Measurements from ENCODE around the gene RAB11A.

Gene RAB11A

GRCh38 chr15:65869126-65869953 lies at the start of gene RAB11A:
TSS of gene RAB11A (plus strand) at chr15:65869491. CDS start at chr15:65869586, 95 bp downstream.
- peak; percentile 91 to 94 for DNase-seq

- DNase-seq: no peak
These were observed 49.7 kb upstream of the RAB11A start for GRCh38 chr15:65819563-65819960.

GRCh38 chr15:65821070-65821469 lies 48.2 kb upstream of the RAB11A start:
- no peak for DNase-seq

DNA sequence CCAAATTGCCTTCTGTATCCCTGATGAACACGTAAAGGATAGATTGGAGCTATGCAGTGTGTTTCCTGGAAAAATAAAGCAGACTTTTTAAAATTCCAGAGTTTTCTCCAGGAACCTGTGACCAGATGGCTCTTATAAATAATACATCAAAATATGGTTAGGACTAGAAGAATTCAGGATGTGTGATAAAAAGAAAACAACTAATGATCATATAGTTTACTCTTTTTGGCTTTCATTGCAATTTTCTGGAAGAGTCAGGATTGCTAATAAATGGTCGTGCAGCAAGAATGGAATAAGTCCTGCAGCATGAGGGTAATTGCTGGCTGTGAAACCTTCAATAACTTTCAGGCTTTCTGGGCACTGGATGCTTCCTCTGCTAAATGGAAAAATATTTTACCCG lies 47.0 kb upstream of the RAB11A start:
- no peak for DNase-seq

DNA sequence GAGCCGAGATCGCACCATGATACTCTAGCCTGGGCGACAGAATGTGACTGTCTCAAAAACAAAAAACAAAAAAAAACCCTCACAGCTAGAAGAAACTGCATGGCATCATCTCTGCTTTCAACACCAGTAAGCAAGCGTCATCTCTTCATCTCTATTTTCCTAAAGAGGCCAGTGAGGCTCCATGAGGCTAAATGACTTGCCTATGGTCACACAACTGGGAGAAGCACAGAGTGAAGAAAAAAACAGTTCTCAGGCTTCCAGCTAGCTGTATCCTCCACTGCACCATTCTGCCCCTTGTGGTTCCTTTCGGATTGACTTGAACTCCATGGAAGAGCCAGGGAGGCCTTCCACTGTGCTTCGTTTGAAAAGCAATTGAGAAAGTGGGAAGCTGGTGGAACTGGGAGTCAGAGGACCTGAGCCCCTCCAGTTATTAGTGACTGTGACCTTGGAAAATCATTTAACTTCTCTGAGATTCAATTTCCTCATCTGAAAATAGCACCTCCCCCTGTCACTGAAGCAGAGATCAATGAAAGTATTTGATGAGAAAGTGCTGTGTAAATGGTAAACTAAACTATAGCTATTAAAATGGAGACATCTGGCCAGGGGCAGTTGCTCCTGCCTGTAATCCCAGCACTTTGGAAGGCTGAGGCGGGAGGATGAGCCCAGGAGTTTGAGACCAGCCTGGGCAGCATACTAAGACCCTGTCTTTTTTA lies 45.1 kb upstream of the RAB11A start:
- DNase-seq: no peak

- DNase-seq: no peak
These were observed 44.2 kb upstream of the RAB11A start for GRCh38 chr15:65824941-65825544.

- DNase-seq: no peak
These were observed 42.2 kb upstream of the RAB11A start for GRCh38 chr15:65827065-65827464.

DNA sequence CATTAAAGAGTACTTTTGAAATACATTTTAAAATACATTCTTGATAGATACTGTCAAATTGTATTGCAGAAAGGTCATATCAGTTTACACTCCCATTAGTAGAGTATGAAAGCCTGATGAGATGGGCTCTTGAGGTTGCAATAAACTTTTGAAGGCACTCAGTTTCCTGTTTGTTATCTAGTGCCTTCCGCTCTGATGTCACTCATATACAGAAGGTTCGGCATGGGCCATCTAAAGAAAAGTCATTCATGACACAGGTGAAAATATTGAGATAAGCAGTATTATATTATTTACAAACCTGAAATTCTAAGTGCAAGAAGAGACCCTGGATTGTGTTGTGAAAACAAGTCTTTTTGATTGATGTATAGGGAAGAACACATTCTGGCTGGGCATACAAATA lies 40.7 kb upstream of the RAB11A start:
- peak in 1 of 2 experiments; percentile 16 for DNase-seq

DNA sequence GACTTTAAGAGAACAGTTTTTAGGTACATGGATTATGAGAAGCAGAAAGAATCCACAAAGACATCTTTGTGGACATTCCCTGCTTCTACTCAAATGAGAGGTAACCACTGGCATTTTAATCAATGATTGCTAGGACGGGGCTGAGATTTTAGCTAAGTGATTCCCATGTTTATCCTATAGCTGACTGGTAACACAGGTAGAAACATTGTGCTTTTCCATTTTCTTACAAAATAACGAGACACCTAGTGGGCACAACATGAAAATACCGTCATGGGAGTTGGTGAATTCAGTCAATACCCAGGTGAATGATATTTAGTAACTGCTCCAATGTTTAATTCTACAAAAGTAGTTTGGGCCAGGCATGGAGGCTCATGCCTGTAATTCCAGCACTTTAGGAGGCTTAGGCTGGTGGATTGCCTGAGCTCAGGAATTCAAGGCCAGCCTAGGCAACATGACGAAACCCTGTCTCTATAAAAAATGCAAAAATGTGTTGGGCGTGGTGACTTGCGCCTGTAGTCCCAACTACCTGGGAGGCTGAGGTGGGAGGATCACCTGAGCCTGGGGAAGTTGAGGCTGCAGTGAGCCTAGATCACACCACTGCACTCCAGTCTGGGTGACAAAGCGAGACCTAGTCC lies 40.0 kb upstream of the RAB11A start:
- no peak for DNase-seq

DNA sequence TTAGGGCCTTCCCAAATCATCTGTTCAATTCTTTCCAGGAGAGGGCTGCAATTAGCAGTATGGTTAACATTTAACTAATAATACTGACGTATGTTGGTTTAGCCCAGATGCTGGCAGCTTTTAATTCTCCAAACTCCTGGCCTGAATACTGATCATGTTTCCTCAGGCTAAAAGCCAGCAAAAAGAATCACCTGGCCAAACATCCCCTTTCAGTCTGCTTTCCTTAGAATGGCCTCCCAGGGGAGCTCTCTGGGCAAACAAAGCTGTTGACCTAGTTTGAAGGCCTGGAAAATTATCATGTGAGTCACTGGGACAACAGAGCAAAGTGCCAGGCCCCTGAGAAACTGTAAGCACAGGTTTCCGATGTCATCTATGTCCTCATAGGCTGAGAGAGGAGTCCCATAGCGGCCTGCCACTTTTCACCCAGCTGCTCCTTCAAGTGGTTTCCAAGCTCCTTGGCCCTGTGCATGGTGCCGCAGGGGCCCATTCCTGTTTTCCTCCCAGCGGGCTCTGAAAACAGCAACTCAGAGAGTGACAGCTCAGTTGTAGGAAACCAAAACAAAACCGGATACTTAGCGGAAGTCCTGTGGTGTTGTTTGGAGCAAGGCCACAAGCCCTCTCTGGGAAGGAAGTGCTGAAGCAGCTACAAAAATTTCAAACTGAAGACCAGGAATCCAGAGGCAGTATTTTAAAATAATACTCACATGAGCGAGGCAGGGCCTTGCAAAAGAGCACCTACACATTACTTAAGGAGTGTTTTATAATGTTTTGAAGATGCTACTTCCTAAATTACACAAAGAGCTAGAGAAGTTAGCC lies 36.5 kb upstream of the RAB11A start:
- peak; percentile 14 to 37 for DNase-seq

DNA sequence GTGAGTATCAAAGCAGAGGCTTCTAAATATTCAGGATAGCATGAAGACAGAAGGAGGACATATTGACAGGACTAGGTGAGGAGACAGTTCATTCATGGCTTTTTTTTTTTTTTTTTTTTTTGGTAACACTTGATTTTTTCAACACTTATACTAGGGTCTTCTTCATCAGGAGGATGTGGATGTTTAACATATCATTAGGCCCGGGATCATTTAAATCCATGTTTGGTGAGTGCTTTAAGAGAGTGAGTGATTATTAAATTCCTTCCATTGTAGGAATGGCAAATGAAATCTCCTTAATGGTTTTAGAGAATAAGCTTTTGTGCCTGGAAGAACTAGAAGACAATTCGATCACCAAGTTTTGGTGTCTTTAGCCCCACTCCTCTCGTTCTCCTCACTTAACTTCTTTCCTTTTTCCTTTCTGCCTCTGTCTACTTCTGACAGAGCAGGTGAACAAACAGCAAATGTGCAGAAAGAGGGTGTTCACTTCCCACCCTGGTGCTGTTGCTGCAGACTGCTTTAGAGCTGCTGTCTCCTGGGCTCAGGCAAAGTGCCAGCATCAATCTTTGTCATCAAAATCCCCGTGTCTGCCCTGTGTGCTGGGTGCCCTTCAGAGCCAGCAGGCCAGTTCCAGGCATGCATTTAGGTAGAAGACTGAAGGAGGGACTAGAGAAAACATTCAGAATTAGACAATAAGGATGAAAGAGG lies 35.6 kb upstream of the RAB11A start:
- peak; percentile 8 to 12 for DNase-seq

DNA sequence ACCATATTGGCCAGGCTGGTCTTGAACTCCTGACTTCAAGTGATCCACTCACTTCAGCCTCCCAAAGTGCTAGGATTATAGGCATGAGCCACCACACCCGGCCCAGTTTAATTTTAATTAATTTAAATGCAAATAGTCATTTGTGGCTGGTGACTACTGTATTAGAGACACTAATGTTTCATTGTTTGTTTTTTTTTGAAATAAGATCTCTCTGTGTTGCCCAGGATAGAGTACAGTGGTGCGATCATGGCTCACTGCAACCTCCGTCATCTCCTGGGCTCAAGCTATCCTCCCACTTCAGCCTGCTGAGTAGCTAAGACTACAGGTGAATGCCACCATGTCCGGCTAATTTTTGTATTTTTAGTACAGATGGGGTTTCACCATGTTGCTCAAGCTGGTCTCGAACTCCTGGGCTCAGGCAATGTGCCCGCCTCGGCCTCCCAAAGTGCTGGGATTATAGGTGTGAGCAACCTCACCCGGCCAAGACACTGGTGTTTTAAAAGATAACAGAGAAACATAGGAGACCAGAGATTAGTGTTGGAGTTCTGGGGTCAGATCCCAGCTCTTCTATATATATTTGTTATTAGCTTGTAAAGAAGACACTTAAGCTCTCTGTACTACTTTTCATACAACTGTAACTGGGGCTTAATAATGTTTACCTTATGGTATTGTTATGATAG lies 34.5 kb upstream of the RAB11A start:
- no peak for DNase-seq

- DNase-seq: no peak
These were observed 33.8 kb upstream of the RAB11A start for GRCh38 chr15:65835447-65835846.

DNA sequence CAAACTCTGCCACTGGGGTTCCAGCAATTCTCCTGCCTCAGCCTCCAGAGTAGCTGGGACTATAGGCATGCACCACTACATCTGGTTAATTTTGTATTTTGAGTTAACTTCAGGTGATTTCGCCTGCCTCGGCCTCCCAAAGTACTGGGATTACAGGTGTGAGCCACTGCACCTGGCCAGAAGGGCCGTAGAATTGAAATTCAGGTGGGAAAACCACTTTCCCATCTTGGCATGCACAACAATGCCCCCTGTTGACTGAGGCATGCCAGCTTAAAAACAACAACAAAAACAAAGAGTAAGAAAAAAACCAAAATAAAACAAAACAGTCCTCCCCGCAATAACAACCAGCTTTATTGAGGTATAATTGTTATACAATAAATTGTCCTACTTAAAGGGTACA lies 32.6 kb upstream of the RAB11A start:
- DNase-seq: no peak

GRCh38 chr15:65837301-65838294 lies 31.7 kb upstream of the RAB11A start:
- no peak for DNase-seq

DNA sequence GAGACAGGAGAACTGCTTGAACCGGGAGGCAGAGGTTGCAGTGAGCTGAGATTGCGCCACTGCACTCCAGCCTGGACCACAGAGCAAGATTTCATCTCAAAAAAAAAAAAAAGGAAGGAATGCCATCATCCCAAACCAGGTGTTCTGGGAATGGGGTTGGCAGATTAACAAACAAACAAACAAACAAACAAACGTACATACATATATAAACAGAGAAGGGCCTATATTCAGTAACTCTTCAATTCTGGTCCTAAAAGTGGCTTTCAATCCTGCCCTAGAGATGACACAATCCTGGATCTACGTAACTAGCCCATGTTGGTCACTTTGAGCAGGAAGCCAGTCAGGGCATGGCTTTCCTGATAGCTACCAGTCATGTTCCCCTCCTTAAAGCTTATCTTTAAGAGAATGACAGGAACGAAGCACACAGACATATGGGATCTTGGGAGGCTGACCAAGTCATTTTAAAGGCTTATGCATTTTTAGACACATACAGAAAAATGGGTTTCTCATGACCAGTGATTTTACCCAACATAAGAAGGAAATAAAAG lies 29.9 kb upstream of the RAB11A start:
- no peak for DNase-seq

- no peak for DNase-seq
These were observed 29.3 kb upstream of the RAB11A start for GRCh38 chr15:65839985-65840384.

GRCh38 chr15:65841121-65841930 lies 28.0 kb upstream of the RAB11A start:
- no peak for DNase-seq
